Aorta (tissue), 5 donors: ENCODE results near the gene FER1L5. TPM values are rescaled to one million over a fixed set of nuclear protein-coding genes. Genes with fewer than 3 reads are reported as not detected.

ENCODE experiments used
- ATAC-seq: fragments of 200-7000 bp; cut with Tn5 transposase; one replicate; pipeline ENCODE4 v1.9.1; 2022; ENCODE audit warnings: moderate library complexity; ENCODE audit not compliant: low FRiP score
- DNase-seq, 2 donors: peaks; one replicate each; pipeline ENCODE4 v3.0.0-alpha.2; 2020
- H3K27ac ChIP-seq, 2 donors: one replicate each; pipeline ENCODE4 v1.5.1; 2013; ENCODE audit warnings: low read length in 2 of 2, mild to moderate bottlenecking in 2 of 2, moderate library complexity in 2 of 2, control low read depth in 1 of 2, inconsistent platforms in 1 of 2, low read depth in 1 of 2
- H3K27me3 ChIP-seq, 2 donors: one replicate each; pipeline ENCODE4 v1.6.1; 2013; ENCODE audit warnings: control low read depth in 1 of 2, low read length in 1 of 2, mild to moderate bottlenecking in 1 of 2, moderate library complexity in 1 of 2; ENCODE audit not compliant: insufficient read depth in 2 of 2, control insufficient read depth in 1 of 2
- H3K36me3 ChIP-seq, 2 donors: one replicate each; pipeline ENCODE4 v1.6.1; 2013; ENCODE audit warnings: control low read depth in 1 of 2, low read length in 1 of 2, mild to moderate bottlenecking in 1 of 2; ENCODE audit not compliant: insufficient read depth in 2 of 2, control insufficient read depth in 1 of 2
- H3K4me1 ChIP-seq, 2 donors: one replicate each; pipeline ENCODE4 v1.6.1; 2013; ENCODE audit warnings: low read length in 2 of 2, control low read depth in 1 of 2, mild to moderate bottlenecking in 1 of 2, moderate library complexity in 1 of 2; ENCODE audit not compliant: insufficient read depth in 2 of 2, control insufficient read depth in 1 of 2
- H3K4me3 ChIP-seq, 2 donors: one replicate each; pipeline ENCODE4 v1.5.1; 2013; ENCODE audit warnings: low read length in 2 of 2, control low read depth in 1 of 2, mild to moderate bottlenecking in 1 of 2
- H3K9me3 ChIP-seq: one replicate; pipeline ENCODE4 v1.6.1; 2013; ENCODE audit warnings: mild to moderate bottlenecking, low read length; ENCODE audit not compliant: control insufficient read depth
- WGBS, 2 donors: extraction: QIAGEN DNeasy Blood & Tissue Kit; methylation state at CpG; one replicate each; pipeline ENCODE4 v1.1.7; 2013; 5-methylcytosine and 5-hydroxymethylcytosine counted together
- intact Hi-C, 2 donors: fragments of 100-400 bp; cut with DNase I; formaldehyde crosslinking; loops; one replicate each; pipeline versions ENCODE4 v1.14.2 to v1.15.0; 2022
- long read RNA-seq, 2 donors: library from polyadenylated mRNA; unstranded; transcript quantifications; one replicate each; pipeline ENCODE4 v2.0.0, GENCODE V29; 2020 to 2021
- polyA plus RNA-seq, 2 donors: library from polyadenylated mRNA; stranded (reverse); fragments of 200-250 nt; gene quantifications; one replicate each; pipeline ENCODE4 v1.2.3, GENCODE V29; 2013
- total RNA-seq, 2 donors: library from RNA; stranded (reverse); fragmentation: NEBNext Ultra II Directional; extraction: Animal tissue kit (Norgen Biotek cat#: 25700); gene quantifications; one replicate each; pipeline ENCODE4 v1.2.1, GENCODE V29; 2021
- donor health status: healthy with polysubstance abuse.
- donor health status: Bipolar disorder and iron deficiency.
- donor health status: DM: no; HTN: no; CAD: no.
- donor health status: DM: no; HTN: no; CAD: no.
- donor health status: DM: yes; HTN: yes; CAD: no.

Gene FER1L5
- total RNA-seq: under 1 TPM; 0.10 to 0.42 TPM
- polyA plus RNA-seq: under 1 TPM in 1 of 2 donors, not detected in 1; 0.05 TPM
- long read RNA-seq, donor 1, partial matches to known transcripts: 0 of 2 reads
- long read RNA-seq, donor 1, other reads (novel, unspliced or antisense): 2 of 2 reads
- long read RNA-seq, donor 2, partial matches to known transcripts: 0 of 1 reads
- long read RNA-seq, donor 2, other reads (novel, unspliced or antisense): 1 of 1 reads

GRCh38 chr2:96642564-96643360 lies at the start of gene FER1L5:
Gene FER1L5 (plus strand): TSS chr2:96642764. CDS start chr2:96642837, 73 bp downstream.
- Histone ChIP-seq H3K27me3 (no peaks in the 10 kb centered on the region), H3K36me3 (no peaks in the 10 kb centered on the region), H3K9me3 (no peaks in the 10 kb centered on the region), H3K27ac (no peak within 1 kb of the TSS), H3K4me1 (no peaks in the 10 kb centered on the region), H3K4me3 (no peak within 1 kb of the TSS)
- DNase-seq (no peak), ATAC-seq (no peak)
- intact Hi-C loops: no loop called here
- 42 to 45% methylated on average over 10 of the region's 10 CpGs for WGBS, 2 donors

- no peak overlapping the region for H3K4me3 ChIP-seq
- WGBS, 2 donors: 83 to 90% methylated on average over 3 of the region's 3 CpGs
- H3K27ac ChIP-seq: no peak overlapping the region
- H3K9me3 ChIP-seq: no peaks in the 10 kb centered on the region
- H3K27me3 ChIP-seq: no peaks in the 10 kb centered on the region
- no peak for DNase-seq
- H3K4me1 ChIP-seq: no peaks in the 10 kb centered on the region
- intact Hi-C loops: no loop called here
- peaks cover 9 to 18% of the 10 kb centered on the region in 2 donors for H3K36me3 ChIP-seq
- no peak for ATAC-seq
Measured at GRCh38 chr2:96594282-96594681, 48.3 kb upstream of the FER1L5 start.

GRCh38 chr2:96594691-96595152 lies 47.8 kb upstream of the FER1L5 start:
- ATAC-seq: no peak
- intact Hi-C loops: no loop called here
- WGBS, 2 donors: 88 to 94% methylated on average over 5 of the region's 5 CpGs

GRCh38 chr2:96596596-96596995 lies 46.0 kb upstream of the FER1L5 start:
- H3K9me3 ChIP-seq: no peaks in the 10 kb centered on the region
- no peak for ATAC-seq
- no peak overlapping the region for H3K4me3 ChIP-seq
- peaks cover 9 to 18% of the 10 kb centered on the region in 2 donors for H3K36me3 ChIP-seq
- H3K4me1 ChIP-seq: no peaks in the 10 kb centered on the region
- intact Hi-C loops: no loop called here
- no peaks in the 10 kb centered on the region for H3K27me3 ChIP-seq
- H3K27ac ChIP-seq: no peak overlapping the region
- no peak for DNase-seq

More at GRCh38 chr2:96594691-96595152, 47.8 kb upstream of the FER1L5 start:
- no peaks in the 10 kb centered on the region for H3K4me1 ChIP-seq
- H3K36me3 ChIP-seq: peaks cover 9 to 18% of the 10 kb centered on the region in 2 donors
- H3K9me3 ChIP-seq: no peaks in the 10 kb centered on the region
- DNase-seq: no peak
- no peak overlapping the region for H3K4me3 ChIP-seq
- H3K27me3 ChIP-seq: no peaks in the 10 kb centered on the region
- H3K27ac ChIP-seq: no peak overlapping the region

- no peak overlapping the region for H3K27ac ChIP-seq
- DNase-seq (no peak), ATAC-seq (no peak)
- H3K4me3 ChIP-seq: no peak overlapping the region
- H3K4me1 ChIP-seq: no peaks in the 10 kb centered on the region
- 59% methylated on average over 2 of the region's 2 CpGs for WGBS, 2 donors
- intact Hi-C loops: no loop called here
- H3K9me3 ChIP-seq: no peaks in the 10 kb centered on the region
- H3K36me3 ChIP-seq: peaks cover 5 to 19% of the 10 kb centered on the region in 2 donors
- H3K27me3 ChIP-seq: no peaks in the 10 kb centered on the region
Measured at GRCh38 chr2:96599941-96600340, 42.6 kb upstream of the FER1L5 start.

GRCh38 chr2:96601382-96602292 lies 40.9 kb upstream of the FER1L5 start:
- Histone ChIP-seq H3K4me3 (no peak overlapping the region), H3K36me3 (peaks cover 3 to 18% of the 10 kb centered on the region in 2 donors), H3K27me3 (no peaks in the 10 kb centered on the region), H3K27ac (no peak overlapping the region), H3K9me3 (no peaks in the 10 kb centered on the region), H3K4me1 (no peaks in the 10 kb centered on the region)
- DNase-seq (no peak), ATAC-seq (no peak)
- intact Hi-C loops: no loop called here
- 89 to 90% methylated on average over 8 of the region's 8 CpGs for WGBS, 2 donors

GRCh38 chr2:96602330-96602823 lies 40.2 kb upstream of the FER1L5 start:
- H3K9me3 ChIP-seq: no peaks in the 10 kb centered on the region
- no peaks in the 10 kb centered on the region for H3K4me1 ChIP-seq
- 89 to 94% methylated on average over 2 of the region's 2 CpGs for WGBS, 2 donors
- ATAC-seq: no peak
- no peak for DNase-seq
- H3K4me3 ChIP-seq: no peak overlapping the region
- no peaks in the 10 kb centered on the region for H3K27me3 ChIP-seq
- intact Hi-C loops: no loop called here
- peaks cover 6 to 18% of the 10 kb centered on the region in 2 donors for H3K36me3 ChIP-seq
- H3K27ac ChIP-seq: no peak overlapping the region

- H3K36me3 ChIP-seq: peaks cover 11 to 28% of the 10 kb centered on the region in 2 donors
- no peaks in the 10 kb centered on the region for H3K9me3 ChIP-seq
- WGBS, 2 donors: 86 to 90% methylated on average over 2 of the region's 2 CpGs
- intact Hi-C loops: no loop called here
- no peaks in the 10 kb centered on the region for H3K27me3 ChIP-seq
- H3K27ac ChIP-seq: no peak overlapping the region
- no peaks in the 10 kb centered on the region for H3K4me1 ChIP-seq
- H3K4me3 ChIP-seq: no peak overlapping the region
- ATAC-seq: no peak
- no peak for DNase-seq
Measured at GRCh38 chr2:96604104-96604503, 38.5 kb upstream of the FER1L5 start.
